K562 (cell line): ENCODE measurements around the gene TAF12. TPM values are rescaled to one million over a fixed set of nuclear protein-coding genes. Genes with fewer than 3 reads are reported as not detected.

Source experiments
- BACH1 ChIP-seq: fragments of 200-800 bp; sonication (Bioruptor generic); IDR thresholded peaks from 2 replicates; pipeline ENCODE4 v1.6.1; 2016; ENCODE audit warnings: missing genetic modification characterization, missing compliant biosample characterization
- BCOR ChIP-seq: fragments of 450-650 bp; IDR thresholded peaks from 2 replicates; pipeline ENCODE4 v1.6.1; 2016
- CCAR2 ChIP-seq: fragments of 200-400 bp; formaldehyde crosslinking; IDR thresholded peaks from 2 replicates; pipeline ENCODE4 v1.6.1; 2017; ENCODE audit warnings: mild to moderate bottlenecking, low read depth, low read length
- EP400 ChIP-seq: fragments of 450-650 bp; IDR thresholded peaks from 2 replicates; pipeline ENCODE4 v1.6.1; 2017; ENCODE audit warnings: antibody characterized with exemption, mild to moderate bottlenecking, moderate library complexity
- FOS ChIP-seq: IDR thresholded peaks from 3 replicates; pipeline ENCODE4 v1.6.1; 2011; ENCODE audit not compliant: insufficient read length; ENCODE audit errors: extremely low read depth
- HNRNPL ChIP-seq: fragments of 200-400 bp; formaldehyde crosslinking; IDR thresholded peaks from 2 replicates; pipeline ENCODE4 v1.6.1; 2017; ENCODE audit warnings: low read depth, mild to moderate bottlenecking, low read length
- KLF1 ChIP-seq: fragments of 450-650 bp; IDR thresholded peaks from 2 replicates; pipeline ENCODE4 v1.6.1; 2016; ENCODE audit warnings: missing genetic modification characterization, missing compliant biosample characterization
- NR1H2 ChIP-seq: sonication (generic); formaldehyde crosslinking; IDR thresholded peaks from 2 replicates; pipeline ENCODE4 v1.4.0; 2020; ENCODE audit warnings: mild to moderate bottlenecking, missing genetic modification reagents
- PATZ1 ChIP-seq: fragments of 250-450 bp; sonication (Bioruptor Pico); IDR thresholded peaks from 2 replicates; pipeline ENCODE4 v1.5.0; 2020; ENCODE audit warnings: mild to moderate bottlenecking, borderline replicate concordance
- PTTG1 ChIP-seq: fragments of 450-650 bp; IDR thresholded peaks from 2 replicates; pipeline ENCODE4 v1.6.1; 2016; ENCODE audit warnings: low read depth, mild to moderate bottlenecking, missing genetic modification characterization, missing compliant biosample characterization
- SRSF7 ChIP-seq: fragments of 200-400 bp; formaldehyde crosslinking; optimal IDR thresholded peaks from 2 replicates; pipeline ENCODE3; 2017; ENCODE audit warnings: mild to moderate bottlenecking, low read depth, low read length
- TCF7 ChIP-seq: sonication (generic); IDR thresholded peaks from 2 replicates; pipeline ENCODE4 v1.6.1; 2016; ENCODE audit warnings: antibody characterized with exemption, borderline replicate concordance
- TSC22D4 ChIP-seq: fragments of 450-650 bp; IDR thresholded peaks from 2 replicates; pipeline ENCODE4 v1.6.1; 2016; ENCODE audit warnings: missing genetic modification characterization, missing biosample characterization, control low read depth
- ZKSCAN1 ChIP-seq: fragments of 150-350 bp; IDR thresholded peaks from 2 replicates; pipeline ENCODE4 v1.6.1; 2016; ENCODE audit warnings: low read depth, low read length
- ZNF217 ChIP-seq: sonication (generic); formaldehyde crosslinking; IDR thresholded peaks from 2 replicates; pipeline ENCODE4 v1.8.0; 2022; ENCODE audit warnings: mild to moderate bottlenecking, missing genetic modification reagents
- ZNF263 ChIP-seq: sonication (generic); formaldehyde crosslinking; IDR thresholded peaks from 2 replicates; pipeline ENCODE4 v1.8.0; 2022; ENCODE audit warnings: mild to moderate bottlenecking, missing genetic modification reagents, borderline replicate concordance
- ZNF395 ChIP-seq: fragments of 200-800 bp; sonication (Bioruptor generic); IDR thresholded peaks from 2 replicates; pipeline ENCODE4 v1.6.1; 2017; ENCODE audit warnings: missing genetic modification characterization, missing compliant biosample characterization
- ZNF79 ChIP-seq: fragments of 250-450 bp; sonication (Bioruptor Pico); IDR thresholded peaks from 2 replicates; pipeline ENCODE4 v1.4.0; 2020; ENCODE audit warnings: low read depth, mild to moderate bottlenecking, moderate library complexity
- polyA plus RNA-seq, 8 experiments: library from polyadenylated mRNA; depleted of rRNA in 4 of 8; stranded (reverse) in 5 of 8; unstranded in 3 of 8; fragments of >200 nt; fragmentation: Nextera tagmentation in 2 of 8; fragmentation: Illumina TruSeq in 1 of 8; extraction: Ambion mirVana in 2 of 8; extraction: Trizol in 1 of 8; gene quantifications; 2 replicates each; pipeline versions ENCODE4 v1.2.1 to v1.2.3, GENCODE V29; 2011 to 2014; ENCODE audit warnings: inconsistent platforms in 1 of 8, missing spikeins in 1 of 8
- total RNA-seq, 7 experiments: library from RNA; depleted of rRNA in 6 of 7; stranded (reverse); fragments of >200 nt in 6 of 7; fragmentation: Illumina TruSeq in 2 of 7; extraction: Trizol in 2 of 7; gene quantifications; 2 replicates each; pipeline versions ENCODE4 v1.2.1 to v1.2.3, GENCODE V29; 2011 to 2021; ENCODE audit warnings: low replicate concordance in 1 of 7
- TF ChIP-seq, protein P1 (sequence below): fragments of 250-450 bp; sonication (Bioruptor Pico); IDR thresholded peaks from 2 replicates; pipeline ENCODE4 v1.4.0; 2020; ENCODE audit warnings: borderline replicate concordance
- TF ChIP-seq, protein P2 (sequence below): fragments of 150-350 bp; IDR thresholded peaks from 2 replicates; pipeline ENCODE4 v1.6.1; 2014; ENCODE audit warnings: low read depth, mild to moderate bottlenecking, low read length, borderline replicate concordance

TAF12 gene
- total and polyA plus RNA-seq, 9 of the 15 experiments (the other 6 are each of a cell fraction or from before 2014, with no cell fraction given), result 31.6 to 89.0 (median 50.5) TPM

DNA sequence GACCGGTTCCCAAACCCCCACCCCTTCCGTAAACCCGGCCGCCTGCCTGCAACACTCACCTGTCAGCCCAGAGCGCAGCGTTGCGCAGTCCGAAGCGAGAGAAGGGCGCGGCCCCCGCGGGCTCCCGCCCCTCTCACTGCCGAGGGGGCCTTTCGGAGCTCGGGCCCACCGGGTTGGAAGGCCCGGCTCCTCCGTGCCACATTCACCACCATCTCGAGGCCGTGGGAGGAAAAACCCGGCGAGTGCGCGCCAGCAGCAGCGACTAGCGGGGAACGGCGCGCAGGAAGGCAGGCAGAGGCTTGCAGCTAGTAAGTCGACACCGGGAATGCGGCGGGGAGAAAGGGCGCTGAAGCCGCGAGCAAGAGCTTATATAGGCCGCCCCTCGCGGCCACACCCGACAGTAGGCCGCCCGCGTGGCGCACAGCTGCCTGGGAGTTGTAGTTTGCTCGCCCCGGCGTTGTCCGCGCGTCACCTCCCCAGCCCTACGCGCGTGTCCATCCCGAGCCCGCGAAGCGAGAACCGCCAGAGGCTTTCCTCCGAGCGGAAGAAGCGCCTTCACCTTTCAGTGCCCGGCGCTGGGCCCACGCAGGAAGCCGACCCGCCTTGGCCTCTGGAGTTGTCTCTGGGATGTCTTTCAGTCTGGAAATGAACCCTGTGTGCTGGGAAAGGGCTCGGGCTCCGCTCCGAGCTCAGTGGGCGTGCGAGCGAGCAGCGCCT lies 61.2 kb downstream of the TAF12 start (continued):
- TF ChIP-seq, protein P1, sequence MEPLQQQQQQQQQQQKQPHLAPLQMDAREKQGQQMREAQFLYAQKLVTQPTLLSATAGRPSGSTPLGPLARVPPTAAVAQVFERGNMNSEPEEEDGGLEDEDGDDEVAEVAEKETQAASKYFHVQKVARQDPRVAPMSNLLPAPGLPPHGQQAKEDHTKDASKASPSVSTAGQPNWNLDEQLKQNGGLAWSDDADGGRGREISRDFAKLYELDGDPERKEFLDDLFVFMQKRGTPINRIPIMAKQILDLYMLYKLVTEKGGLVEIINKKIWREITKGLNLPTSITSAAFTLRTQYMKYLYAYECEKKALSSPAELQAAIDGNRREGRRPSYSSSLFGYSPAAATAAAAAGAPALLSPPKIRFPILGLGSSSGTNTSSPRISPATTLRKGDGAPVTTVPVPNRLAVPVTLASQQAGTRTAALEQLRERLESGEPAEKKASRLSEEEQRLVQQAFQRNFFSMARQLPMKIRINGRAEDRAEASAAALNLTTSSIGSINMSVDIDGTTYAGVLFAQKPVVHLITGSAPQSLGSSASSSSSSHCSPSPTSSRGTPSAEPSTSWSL (CRISPR knock-in tag), result no peak
- peak; percentile 89 for TF ChIP-seq BCOR
- TF ChIP-seq TCF7, result peak; percentile 75; the same call in 1 of the 2 replicates
- TF ChIP-seq PTTG1 (tag), result no peak
- TF ChIP-seq TSC22D4 (tag), result no peak
- peak; percentile 58; the same call in 1 of the 2 replicates for TF ChIP-seq ZNF263 (CRISPR knock-in tag)
- peak; percentile 59 for TF ChIP-seq ZNF395 (CRISPR knock-in tag)
- TF ChIP-seq, protein P2, sequence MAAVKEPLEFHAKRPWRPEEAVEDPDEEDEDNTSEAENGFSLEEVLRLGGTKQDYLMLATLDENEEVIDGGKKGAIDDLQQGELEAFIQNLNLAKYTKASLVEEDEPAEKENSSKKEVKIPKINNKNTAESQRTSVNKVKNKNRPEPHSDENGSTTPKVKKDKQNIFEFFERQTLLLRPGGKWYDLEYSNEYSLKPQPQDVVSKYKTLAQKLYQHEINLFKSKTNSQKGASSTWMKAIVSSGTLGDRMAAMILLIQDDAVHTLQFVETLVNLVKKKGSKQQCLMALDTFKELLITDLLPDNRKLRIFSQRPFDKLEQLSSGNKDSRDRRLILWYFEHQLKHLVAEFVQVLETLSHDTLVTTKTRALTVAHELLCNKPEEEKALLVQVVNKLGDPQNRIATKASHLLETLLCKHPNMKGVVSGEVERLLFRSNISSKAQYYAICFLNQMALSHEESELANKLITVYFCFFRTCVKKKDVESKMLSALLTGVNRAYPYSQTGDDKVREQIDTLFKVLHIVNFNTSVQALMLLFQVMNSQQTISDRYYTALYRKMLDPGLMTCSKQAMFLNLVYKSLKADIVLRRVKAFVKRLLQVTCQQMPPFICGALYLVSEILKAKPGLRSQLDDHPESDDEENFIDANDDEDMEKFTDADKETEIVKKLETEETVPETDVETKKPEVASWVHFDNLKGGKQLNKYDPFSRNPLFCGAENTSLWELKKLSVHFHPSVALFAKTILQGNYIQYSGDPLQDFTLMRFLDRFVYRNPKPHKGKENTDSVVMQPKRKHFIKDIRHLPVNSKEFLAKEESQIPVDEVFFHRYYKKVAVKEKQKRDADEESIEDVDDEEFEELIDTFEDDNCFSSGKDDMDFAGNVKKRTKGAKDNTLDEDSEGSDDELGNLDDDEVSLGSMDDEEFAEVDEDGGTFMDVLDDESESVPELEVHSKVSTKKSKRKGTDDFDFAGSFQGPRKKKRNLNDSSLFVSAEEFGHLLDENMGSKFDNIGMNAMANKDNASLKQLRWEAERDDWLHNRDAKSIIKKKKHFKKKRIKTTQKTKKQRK, result 0 out of 2 replicates have a peak, but pooled peaks have one; percentile 24
- no peak for TF ChIP-seq CCAR2
- TF ChIP-seq NR1H2 (CRISPR knock-in tag), result peak; percentile 94; the same call in 1 of the 2 replicates
- TF ChIP-seq EP400, result peak; percentile 94
- TF ChIP-seq ZNF217 (CRISPR knock-in tag), result no peak
- no peak for TF ChIP-seq FOS
- TF ChIP-seq PATZ1, result peak; percentile 70; the same call in 1 of the 2 replicates
- peak; percentile 99 for TF ChIP-seq KLF1
- no peak for TF ChIP-seq BACH1 (tag)
- TF ChIP-seq HNRNPL, result peak; percentile 95
- TF ChIP-seq ZKSCAN1, result peak; percentile 83; the same call in 1 of the 2 replicates
- no peak for TF ChIP-seq ZNF79
- TF ChIP-seq SRSF7, result peak; percentile 73
